Hematopoietic multipotent progenitor cell (in vitro differentiated cells): ENCODE results near the gene SFRP5. TPM values are rescaled to one million over a fixed set of nuclear protein-coding genes. Genes with fewer than 3 reads are reported as not detected.

Experiments used
- DNase-seq, 3 donors: peaks; one replicate each; pipeline ENCODE4 v3.0.0-alpha.2; 2011 to 2015; ENCODE audit warnings: low read depth in 2 of 3, low spot score in 2 of 3
- total RNA-seq: library from RNA; depleted of rRNA; stranded (reverse); fragments of >200 nt; gene quantifications from one replicate; pipeline ENCODE4 v1.2.3, GENCODE V29; 2012

SFRP5 gene
- total RNA-seq, 1 donor = 1.9 TPM

GRCh38 chr10:97788552-97789442 lies 17.0 kb upstream of the SFRP5 start:
- peak in 2 of 3 donors; percentile 55 to 71 for DNase-seq

GRCh38 chr10:97785731-97786130 lies 13.9 kb upstream of the SFRP5 start:
- DNase-seq = no peak

GRCh38 chr10:97785231-97785630 lies 13.4 kb upstream of the SFRP5 start:
- no peak for DNase-seq

- DNase-seq = no peak
Observed at GRCh38 chr10:97784200-97784810, 12.5 kb upstream of the SFRP5 start.

- no peak for DNase-seq
Observed at GRCh38 chr10:97782455-97783228, 10.8 kb upstream of the SFRP5 start.

- no peak for DNase-seq
Observed at GRCh38 chr10:97781618-97782331, 10.0 kb upstream of the SFRP5 start.

- no peak for DNase-seq
Observed at GRCh38 chr10:97780841-97781617, 9.2 kb upstream of the SFRP5 start.

- no peak for DNase-seq
Observed at GRCh38 chr10:97779975-97780374, 8.2 kb upstream of the SFRP5 start.

- no peak for DNase-seq
Observed at GRCh38 chr10:97779492-97779891, 7.7 kb upstream of the SFRP5 start.

- DNase-seq = no peak
Observed at GRCh38 chr10:97778452-97779302, 6.9 kb upstream of the SFRP5 start.

- DNase-seq = no peak
Observed at GRCh38 chr10:97777143-97777542, 5.3 kb upstream of the SFRP5 start.

- DNase-seq = no peak
Observed at GRCh38 chr10:97774811-97775294, 3.1 kb upstream of the SFRP5 start.

GRCh38 chr10:97773096-97773495 lies 1.3 kb upstream of the SFRP5 start:
- DNase-seq = no peak

GRCh38 chr10:97771055-97771891 lies 526 bp downstream of the SFRP5 start:
- DNase-seq = peak in 1 of 3 donors; percentile 17

GRCh38 chr10:97770255-97770654 lies 1.5 kb downstream of the SFRP5 start:
- no peak for DNase-seq

GRCh38 chr10:97768322-97769315 lies 3.2 kb downstream of the SFRP5 start:
- no peak for DNase-seq
